Measurements from ENCODE around the gene NFATC4.
"Not testable (repeated sequence)": the region's sequence is repeated elsewhere in the genome, so short reads cannot be mapped to it uniquely, and the experiment has no call there.

The NFATC4 gene

DNA sequence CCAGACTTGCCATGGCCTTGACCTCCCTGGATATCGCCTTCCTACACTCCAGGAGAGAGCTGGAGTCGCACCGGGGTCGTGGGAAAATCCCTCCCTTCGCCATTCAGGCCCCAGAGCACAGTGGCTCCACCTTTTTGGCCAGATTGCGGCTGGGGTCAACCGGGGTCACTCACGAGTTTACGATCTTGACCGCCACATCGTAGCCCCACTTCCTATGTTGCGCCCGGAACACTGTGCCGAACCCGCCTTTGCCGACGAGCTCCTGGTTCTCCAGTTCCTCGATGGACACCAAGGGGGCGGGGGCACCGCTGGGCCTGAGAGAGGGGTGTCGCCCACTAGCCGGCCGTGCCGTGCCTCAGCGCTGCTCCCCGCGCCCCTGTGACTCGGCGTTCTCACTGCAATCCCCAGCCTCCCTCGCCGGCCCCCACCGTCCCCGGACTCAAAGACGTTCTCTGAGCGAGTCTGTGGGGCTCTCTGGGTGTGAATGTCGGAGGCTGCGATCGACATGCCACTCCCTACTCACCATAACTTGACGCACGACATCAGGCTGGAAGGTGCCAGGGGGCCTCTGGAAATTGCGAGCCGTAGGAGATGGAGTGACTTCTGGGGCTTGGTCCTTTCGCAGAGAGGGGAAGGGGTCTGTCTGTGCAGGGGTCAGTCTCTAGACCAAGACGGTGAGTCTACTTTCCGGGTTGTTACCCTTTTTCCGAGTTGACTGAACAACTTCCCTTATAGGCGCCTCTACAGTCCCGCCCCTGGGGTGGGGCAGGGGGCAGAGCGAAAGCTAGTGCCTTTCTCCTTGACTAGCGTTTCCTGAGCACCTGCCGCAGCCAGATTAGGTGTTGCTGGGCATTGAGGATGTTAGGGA lies 28.5 kb upstream of the NFATC4 start, which contains the start of gene RIPK3:
TSS of gene RIPK3 (minus strand) at position 708 of the 868 bp plus-strand sequence. CDS start at position 543, 165 bp downstream.
- DNase-seq (ENCODE audit: low read depth) = peak; percentile 52

DNA sequence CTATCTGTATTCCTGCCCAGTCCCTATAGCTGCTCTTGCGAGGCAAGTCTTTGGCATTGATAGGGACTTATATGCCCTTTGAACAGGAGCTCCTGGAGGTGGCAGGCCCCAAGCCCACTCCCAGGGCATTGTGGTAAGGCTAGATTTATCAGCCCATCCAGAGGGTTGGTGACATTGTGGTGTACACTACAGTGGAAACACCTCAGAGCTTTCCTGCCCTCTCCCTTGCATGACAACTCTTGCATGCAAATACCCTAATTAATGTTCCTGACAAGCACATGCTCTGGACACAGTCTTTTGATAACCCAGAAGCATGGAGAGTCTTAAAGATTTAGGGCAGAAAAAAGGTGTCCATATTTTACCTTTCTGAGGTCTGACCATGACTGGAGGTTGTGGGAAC lies 27.4 kb upstream of the NFATC4 start:
- DNase-seq (ENCODE audit: low read depth) = no peak

DNA sequence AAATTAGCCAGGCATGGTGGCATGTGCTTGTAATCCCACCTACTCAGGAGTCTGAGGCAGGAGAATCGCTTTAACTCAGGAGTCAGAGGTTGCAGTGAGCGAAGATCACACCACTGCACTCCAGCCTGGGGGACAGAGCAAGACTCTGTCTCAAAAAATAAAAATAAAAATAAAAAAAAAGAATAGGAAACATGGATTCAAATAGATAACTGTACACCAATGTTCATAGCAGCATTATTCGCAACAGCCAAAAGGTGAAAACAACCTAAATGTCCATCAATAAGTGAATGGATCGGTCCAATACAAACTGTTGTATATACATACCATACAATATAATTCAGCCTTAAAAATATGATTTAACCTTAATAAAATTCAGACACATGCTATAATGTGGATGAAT lies 25.1 kb upstream of the NFATC4 start:
- no peak for DNase-seq (ENCODE audit: low read depth)

DNA sequence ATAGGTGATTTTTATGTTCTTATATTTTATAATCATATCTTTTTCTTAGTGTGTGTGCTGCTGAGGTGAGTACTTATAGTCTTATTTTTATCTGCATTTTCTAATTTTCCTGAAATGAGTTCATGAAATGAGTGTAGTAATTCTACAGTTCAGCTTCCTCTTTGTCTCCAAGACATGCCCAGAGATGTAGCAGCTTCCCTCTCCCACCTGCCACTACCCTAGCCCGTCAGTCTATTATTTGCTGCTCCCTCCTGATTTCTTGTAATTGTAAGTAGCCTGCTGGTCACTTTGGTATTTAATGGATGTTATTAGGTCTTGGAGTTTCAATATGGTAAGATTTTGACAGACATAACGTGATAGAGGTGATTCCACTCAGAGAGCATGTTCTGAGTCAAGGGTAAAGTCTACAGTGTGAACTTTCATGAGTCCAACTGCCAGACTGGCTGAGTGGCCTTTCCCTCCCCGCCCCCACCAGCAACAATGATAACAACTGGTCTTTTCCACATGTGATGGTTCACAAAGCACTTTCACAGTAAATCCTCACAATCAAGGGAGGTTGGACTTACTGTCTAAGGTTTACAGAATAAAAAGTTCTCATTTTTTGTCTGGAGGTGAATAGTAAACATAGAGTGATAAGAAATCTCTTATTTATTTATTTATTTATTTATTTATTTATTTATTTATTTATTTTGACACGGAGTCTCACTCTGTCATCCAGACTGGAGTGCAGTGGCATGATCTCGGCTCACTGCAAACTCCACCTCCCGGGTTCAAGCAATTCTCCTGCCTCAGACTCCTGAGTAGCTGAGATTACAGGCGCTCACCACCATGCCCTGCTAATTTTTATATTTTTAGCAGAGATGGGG lies 24.0 kb upstream of the NFATC4 start:
- no peak for DNase-seq (ENCODE audit: low read depth)

DNA sequence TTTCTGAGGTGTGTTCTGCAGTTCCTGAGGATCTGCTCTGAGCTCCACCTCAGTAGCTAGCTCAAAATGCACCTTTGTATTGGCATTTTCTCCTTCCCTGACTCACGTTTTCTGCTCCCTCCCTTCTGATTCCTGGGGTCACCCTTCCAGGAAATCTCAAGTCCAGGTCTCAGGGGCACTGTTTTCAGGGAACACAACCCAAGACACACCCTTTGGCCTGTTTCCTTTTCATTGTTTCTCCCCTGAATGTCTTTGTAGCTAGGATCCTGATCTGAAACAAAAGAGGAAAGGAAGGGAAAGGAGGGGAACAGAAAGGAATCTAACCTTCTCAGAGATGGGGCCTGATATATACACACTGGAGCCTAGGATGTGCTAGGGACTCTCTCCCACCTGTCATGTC lies 20.9 kb upstream of the NFATC4 start:
- no peak for DNase-seq (ENCODE audit: low read depth)

DNA sequence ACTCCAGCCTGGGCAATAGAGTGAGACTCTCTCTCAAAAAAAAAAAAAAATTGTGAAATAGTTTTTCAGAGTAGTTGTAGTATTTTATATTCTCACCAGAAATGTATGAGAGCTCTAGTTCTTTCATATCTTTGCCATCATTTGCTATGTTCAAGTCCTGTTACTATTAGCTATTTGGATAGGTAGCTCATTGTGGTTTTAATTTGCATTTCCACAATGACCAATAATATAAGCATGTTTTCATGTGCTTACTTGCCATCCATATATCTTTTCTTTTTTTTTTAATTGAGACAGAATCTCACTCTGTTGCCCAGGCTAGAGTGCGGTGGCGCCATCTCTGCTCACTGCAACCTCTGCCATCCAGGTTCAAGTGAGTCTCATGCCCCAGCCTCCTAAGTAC lies 19.8 kb upstream of the NFATC4 start:
- DNase-seq (ENCODE audit: low read depth) = no peak

DNA sequence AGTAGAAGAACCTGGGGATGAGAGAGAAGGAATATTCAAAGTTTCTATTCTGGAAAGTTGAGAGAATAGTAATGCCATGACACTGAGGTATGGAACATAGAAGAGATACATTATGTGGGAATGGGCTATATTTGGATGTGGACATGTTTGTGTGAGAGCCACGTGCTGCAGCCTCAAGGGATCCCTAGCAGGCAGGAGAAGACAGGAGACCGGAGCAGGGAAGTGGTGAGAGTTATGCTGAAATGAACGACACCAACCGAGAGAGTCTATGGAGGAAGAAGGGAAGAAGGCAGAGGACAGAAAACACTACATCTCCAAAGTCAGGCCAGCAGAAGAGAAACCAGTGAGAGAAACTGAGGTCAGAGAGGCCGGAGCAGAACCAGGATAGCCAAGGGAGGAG lies 18.2 kb upstream of the NFATC4 start:
- DNase-seq (ENCODE audit: low read depth) = no peak

DNA sequence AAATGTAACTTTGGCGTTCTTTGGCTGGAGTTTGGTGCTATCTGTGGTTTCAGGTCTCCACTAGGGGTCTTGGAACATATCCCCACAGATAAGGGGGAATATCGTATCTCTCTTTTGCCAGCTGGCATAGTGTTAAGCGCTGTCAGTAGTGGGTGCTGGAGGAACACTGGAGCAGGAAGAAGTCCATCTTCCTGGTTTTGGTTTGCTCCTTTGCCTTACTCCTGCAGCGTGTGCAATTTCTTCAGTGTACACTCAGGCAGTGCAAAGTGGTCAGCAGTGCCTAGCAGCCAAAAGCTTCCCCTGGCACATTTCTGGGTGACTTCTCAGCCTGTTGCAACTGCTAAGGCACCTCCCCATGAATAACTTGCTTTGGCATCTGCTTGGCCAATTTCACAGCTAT lies 16.5 kb upstream of the NFATC4 start:
- DNase-seq (ENCODE audit: low read depth) = no peak

DNA sequence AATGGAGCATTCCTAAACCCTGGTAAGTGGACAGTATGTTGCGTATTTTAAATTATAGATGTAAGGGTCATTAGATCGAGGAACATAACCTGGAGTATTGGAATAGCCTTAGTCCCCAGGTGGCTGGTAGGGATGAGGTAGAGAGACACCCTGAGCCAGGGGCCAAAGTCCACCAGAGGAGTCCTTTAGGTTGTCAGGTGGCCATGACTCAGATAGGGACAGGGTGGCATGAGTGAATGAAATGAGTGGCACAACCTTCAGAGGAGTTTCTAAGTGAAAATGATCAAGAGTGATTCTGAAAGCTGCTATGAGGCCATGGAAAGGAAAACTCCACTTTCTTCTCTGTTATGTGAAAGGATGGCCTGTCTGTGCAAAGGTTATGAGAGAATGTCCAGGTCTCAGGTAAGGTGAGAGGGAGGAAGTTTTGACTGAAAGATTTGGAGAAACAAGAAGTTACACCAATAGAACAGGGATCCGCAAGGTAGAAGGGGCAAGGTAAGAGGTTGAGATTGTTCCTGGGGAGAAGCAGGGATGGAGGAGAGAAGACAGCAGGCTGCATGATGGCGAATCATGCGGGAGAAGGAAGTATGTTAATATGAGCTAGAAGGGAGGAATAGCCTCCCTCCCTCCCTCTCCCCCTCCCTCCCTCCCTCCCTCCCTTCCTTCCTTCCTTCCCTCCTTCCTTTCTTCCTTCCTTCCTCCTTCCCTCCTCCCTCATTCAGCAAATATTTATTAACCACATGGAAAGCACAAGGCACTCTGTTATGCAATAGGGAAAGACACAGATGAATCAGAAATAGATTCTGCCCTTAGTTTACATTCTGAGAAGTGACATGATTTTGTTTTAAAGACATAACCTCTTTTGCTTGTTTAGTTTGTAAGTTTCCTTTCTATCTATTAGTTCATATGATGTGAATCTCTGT lies 14.2 kb upstream of the NFATC4 start:
- no peak for DNase-seq (ENCODE audit: low read depth)

DNA sequence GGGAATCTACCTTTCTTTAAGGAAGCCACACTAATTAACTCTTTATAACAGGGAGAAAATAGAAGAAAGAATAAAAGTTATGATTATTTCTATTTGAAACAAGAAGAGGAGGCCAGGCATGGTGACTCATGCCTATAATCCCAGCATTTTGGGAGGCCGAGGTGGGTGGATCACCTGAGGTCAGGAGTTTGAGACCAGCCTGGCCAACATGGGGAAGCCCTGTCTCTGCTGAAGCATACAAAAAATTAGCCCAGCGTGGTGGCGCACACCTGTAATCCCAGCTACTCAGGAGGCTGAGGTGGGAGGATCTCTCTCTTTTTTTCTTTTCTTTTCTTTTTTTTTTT lies 13.5 kb upstream of the NFATC4 start:
- not testable (repeated sequence) for DNase-seq (ENCODE audit: low read depth)

DNA sequence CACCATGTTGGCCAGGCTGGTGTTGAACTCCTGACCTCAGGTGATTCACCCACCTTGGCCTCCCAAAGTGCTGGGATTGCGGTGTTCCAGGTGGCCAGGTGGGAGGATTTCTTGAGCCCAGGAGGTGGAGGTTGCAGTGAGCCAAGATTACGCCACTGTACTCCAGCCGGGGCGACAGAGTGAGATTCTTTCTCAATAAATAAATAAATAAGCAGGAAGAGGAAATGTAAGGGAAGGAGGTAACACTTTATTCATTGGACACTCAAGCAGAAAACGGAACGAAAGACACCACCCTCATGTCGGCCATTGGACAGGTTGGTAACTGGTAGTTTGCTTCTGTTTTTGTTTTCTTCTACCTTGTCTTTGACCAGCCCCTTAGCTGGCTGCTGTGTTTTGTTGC lies 13.0 kb upstream of the NFATC4 start:
- DNase-seq (ENCODE audit: low read depth) = no peak

DNA sequence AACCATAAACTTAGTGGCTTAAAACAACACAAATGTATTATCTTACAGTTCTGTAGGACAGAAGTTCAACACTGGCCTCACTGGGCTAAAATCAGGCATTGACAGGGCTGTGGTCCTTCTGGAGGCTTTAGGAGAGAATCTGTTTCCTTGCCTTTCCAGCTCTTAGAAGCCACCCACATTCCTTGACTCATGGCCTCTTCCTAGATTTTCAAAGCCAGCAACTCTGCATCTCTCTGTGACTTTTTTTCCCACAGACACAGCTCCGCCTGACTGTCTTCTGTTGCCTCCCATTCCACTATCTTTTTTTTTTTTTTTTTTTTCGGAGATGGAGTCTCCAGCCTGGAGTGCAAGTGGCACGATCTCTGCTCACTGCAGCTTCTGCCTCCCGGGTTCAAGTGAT lies 11.8 kb upstream of the NFATC4 start:
- DNase-seq (ENCODE audit: low read depth) = no peak

DNA sequence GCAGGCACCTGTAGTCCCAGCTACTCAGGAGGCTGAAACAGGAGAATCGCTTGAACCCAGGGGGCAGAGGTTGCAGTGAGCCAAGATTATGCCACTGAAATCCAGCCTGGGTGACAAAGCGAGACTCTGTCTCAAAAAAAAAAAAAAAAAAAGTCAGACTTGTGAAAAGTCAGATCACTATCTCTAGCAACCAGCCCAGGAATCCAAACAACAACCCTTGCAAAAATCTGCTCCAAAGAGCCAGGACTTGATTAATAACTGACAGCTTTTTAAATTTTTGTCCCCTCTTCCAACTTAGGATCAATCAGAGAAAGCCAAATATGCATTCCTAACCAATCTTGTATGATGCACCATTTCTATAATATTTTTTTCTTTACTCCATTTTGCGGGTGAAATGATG lies 7.7 kb upstream of the NFATC4 start:
- DNase-seq (ENCODE audit: low read depth) = no peak

DNA sequence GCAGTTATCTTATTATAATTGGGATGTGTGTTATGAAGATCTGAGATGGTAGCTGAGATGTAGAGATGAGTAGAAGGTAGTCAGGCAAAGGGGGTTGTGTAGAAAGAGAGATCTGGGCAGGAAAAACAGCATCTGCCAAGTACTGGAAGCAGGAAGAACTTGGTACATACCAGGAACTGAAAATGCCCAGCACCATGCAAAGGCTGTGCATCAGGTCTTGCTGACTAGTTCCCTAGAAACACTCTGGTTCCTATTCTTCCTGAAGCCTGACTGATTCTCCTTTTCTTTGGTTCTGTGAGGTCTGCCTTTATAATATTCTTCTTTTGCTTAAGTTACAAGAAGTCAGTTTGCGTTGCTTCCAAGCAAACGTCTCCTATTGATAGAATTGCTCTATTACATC lies 6.7 kb upstream of the NFATC4 start:
- DNase-seq (ENCODE audit: low read depth) = no peak

DNA sequence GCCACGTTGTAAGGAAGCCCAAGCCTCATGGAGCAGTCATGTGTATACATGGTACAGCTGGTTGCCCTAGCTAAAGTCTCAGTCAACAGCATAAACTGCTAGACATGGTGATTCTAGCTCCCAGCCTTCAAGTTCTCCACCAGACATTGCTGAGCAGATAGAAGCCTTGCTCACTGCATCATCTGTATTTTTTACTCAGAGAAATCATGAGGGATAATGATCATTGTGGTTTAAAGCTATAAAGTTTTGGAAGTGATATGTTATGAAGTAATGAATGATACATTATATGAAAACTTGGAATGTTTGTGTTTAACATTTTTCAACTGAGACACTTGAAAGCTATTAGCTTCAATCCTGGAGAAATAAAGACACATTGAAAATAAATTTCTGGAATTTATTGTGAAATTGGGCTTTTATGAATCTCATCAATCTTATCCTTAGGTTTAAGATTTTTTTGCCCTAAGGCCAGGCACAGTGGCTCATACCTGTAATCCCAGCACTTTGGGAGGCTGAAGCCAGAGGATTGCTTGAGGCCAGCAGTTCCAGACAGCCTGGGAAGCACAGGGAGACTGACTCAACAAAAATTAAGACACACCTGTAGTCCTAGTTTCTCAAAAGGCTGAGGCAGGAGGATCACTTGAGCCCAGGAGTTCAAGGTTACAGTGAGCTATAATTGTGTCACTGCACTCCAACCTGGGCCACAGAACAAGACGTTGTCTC lies 5.6 kb upstream of the NFATC4 start:
- no peak for DNase-seq (ENCODE audit: low read depth)

DNA sequence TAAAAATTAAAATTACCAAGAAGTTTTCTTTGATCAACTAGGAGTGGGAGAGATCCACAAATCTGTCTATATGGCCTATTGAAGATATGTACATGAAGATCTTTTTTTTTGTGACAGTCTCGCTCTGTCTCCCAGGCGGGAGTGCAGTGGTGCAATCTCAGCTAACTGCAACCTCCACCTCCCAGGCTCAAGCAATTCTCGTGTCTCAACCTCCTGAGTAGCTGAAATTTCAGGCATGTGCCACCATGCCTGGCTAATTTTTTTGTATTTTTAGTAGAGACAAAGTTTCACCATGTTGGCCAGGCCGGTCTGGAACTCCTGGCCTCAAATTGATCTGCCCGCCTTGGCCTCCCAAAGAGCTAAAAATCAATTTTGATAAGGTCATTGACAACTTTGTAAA lies 4.6 kb upstream of the NFATC4 start:
- DNase-seq (ENCODE audit: low read depth) = no peak

DNA sequence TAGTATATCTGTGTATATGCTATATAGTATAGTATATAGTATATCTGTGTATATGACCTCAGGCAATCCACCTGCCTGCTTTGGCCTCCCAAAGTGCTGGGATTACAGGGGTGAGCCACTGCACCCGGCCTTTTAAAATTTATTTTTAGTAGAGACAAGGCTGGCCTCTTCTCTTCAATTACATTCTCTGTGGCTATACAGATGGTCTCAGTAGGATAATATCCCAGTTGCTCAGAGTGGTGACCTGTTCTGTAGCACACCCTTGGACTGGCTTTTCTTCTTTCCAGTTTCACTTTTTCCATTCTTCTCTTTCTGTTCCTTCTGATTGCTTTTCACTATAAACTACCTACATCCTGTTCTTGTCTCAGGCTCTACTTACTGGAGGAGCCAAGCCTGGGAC lies 3.1 kb upstream of the NFATC4 start:
- DNase-seq (ENCODE audit: low read depth) = no peak

DNA sequence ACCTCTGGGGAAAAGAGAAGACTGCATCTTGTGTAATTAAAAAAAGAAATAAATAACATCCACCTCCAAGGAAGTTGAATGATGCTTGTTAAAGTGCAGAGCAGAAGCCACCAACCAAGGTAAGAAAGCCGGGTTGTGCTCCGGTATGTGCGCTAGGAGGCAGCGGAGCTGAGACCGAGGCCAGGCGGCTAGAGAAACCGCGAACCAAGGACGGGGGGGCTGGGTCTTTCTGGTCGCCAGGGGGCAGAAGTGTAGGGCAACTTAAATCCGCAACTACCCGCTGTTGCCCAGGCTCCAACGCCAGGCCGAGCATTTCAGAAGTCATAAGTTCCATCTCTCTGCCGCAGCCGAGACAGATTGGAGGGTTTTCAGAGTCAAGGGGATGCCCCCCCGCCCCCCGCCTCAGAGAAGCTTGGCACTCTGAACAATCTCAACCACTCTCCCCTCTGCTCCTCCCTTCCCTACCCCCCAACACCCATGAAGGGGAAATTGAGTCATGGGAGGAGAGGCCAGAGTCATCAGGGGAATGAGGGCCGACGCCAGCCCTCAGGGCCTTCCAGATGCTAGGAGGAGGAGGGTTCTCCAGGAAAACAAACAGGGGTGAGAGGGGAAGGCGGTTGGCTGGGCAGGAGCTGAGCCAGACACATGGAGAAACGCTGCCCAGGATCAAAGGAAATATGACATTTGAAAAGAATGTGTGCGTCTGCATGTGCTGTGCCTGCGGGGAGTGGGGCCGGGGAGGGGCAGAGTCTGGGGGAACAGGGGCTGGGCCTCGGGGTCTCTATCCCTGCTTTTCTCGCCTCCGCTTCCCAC lies 2.2 kb upstream of the NFATC4 start:
- peak; percentile 38 for DNase-seq (ENCODE audit: low read depth)

DNA sequence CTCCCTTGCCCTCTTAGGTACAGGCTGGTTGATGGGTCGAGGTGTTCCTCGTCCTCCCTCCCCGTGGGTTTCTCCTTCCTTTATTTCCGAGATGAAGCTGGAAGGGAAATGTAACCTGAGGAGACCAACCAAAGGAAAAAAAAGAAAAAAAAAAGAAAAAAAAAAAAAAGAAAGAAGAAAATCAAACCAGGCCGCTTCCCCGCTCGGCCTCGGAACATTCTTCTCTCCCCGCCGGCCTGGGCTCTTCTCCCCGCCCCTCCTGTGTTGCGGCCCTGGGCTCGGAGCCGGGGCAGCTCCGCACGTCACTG lies 1.6 kb upstream of the NFATC4 start:
- DNase-seq (ENCODE audit: low read depth) = no peak

DNA sequence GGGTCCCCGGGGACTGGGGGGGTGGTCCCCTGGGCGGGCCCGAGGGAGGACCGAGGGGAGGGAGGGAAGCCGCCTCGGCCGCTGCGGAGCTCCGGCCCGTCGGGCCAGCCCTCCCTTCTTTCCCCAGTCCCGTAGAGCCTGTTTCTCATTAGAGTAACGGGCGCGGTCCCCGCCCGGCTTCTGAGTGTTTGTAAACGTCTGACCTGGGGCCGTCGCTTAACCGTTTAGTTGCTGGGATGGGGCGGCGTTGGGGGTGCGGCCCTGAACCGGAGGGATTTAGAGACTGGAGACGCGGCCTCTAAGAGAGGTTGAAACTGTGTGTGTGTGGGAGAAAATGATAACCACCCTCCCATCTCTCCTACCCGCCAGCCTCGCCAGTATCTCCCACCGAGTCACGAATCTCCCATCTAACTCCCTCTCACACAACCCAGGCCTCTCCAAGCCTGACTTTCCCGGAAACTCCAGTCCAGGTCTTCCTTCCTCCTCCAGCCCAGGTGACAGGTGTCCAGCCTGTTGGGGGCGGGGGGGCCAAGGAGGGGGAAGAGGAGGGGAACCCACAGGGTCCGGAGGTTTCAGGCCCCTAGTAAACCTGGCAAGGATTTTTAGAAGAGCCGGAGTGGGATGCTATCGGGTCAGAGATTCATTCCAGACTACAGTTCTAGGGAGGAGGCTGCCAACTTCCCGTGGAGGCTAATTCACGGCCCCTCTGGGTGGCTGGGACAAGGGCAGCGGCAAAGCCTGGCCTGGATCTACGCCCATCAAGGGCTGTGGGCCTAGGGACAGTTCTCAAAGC lies 1.1 kb upstream of the NFATC4 start:
- DNase-seq (ENCODE audit: low read depth) = no peak

All from stimulated activated CD8-positive, alpha-beta memory T cell treated with anti-CD3 and anti-CD28 coated beads, Interleukin-12 subunit alpha, Interleukin-12 subunit beta, amount 100 ng/mL, for 1 hour (primary cell).